ENCODE data around the gene CNTNAP4.

Gene CNTNAP4

DNA sequence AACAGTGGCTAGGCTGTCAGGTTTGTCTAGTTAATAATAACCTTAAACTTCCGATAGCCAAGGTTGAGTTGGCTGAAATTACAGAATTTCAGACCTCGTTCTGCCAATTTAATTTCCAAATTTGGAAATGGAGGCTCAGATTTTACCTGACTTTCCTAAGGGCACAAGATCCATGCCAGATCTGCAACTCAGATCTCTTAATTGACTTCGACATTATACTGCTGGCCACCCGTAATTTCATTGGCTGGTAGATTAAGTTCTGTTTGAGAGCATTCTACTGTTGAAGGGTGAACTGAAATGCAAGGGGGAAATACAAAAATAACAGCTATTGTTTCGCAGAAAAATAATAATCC is 210.8 kb downstream of the CNTNAP4 start:
- no peak for DNase-seq (ENCODE audit: low read depth in 2 of 2)

DNA sequence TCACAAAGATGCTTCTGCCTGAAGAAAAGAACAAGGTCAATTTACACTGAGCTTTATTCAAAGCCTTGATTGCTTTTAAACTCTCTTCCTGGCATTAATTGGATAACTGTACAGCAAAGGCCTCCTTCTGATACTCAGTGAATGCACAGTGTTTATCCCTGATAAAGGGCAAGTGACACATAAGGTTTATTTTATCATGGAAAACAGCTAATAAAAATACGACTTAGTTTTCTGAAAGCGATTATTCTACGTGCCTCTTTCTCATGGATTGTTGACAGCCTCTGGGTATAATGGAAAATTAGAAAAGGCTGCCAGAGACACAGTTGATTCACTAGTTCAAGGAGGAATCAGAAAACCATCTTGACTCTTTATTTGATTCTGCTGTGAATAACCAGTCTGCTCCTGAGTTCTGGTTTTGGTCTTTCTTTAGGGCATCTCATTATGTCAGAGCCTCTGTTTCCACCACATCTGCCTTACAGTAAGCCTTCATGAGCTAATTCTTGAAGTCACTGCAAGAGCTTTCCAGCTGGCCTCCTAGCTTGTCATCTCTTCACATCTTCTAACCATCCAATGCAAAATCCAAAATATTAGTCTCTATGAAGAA is 212.9 kb downstream of the CNTNAP4 start:
- no peak for DNase-seq (ENCODE audit: low read depth in 2 of 2)

DNA sequence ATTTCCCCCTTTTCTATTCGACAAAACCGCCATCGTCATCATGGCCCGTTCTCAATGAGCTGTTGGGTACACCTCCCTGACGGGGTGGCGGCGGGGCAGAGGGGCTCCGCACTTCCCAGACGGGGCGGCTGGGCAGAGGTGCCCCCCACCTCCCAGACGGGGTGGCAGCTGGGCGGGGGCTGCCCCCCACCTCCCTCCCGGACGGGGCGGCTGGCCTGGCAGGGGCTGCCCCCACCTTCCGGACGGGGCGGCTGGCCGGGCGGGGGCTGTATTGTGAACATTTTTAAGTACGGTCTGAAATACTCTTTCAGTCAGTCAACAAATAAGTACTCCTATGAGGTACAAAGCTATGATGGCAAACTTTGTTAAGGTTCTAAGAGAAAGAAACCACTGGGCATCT is 222.8 kb downstream of the CNTNAP4 start:
- no peak for DNase-seq (ENCODE audit: low read depth in 2 of 2)

DNA sequence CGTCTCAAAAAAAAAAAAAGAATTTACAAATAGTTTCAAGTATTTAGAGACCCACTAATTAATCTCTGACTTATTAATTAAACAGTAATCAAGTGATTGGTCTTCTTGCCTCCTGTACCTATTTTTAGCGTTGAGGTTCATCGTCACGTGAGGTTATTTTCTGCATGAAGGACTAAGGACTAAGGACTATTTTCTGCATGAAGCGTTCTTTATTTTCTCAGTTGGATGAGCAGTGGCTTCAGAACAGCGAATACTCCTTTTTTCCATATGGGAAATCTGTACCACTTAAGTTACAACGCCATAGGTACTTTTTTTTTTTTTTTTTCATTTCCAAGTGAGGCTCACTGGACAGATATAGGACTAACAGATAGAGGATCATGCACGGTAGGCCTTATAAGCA is 224.9 kb downstream of the CNTNAP4 start:
- DNase-seq (ENCODE audit: low read depth in 2 of 2), result no peak

DNA sequence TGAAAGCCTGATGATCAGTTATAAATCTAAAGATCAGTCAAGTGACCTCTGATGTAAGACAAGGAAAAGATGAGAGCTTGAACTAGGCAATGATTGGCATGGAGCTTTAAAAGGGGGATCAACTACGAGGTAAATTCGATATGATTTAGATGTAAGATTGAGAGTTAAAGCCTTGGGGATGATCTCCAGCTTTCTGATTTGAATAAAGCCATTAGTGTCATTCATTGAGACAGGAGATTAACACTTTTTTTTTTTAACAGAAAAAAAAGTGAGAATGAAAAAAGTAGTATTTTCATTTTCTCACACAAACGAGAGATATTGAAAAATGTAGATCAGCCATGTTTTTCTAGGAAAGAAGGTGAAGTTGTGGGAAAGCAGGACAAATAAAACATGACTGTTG is 225.4 kb downstream of the CNTNAP4 start:
- no peak for DNase-seq (ENCODE audit: low read depth in 2 of 2)

DNA sequence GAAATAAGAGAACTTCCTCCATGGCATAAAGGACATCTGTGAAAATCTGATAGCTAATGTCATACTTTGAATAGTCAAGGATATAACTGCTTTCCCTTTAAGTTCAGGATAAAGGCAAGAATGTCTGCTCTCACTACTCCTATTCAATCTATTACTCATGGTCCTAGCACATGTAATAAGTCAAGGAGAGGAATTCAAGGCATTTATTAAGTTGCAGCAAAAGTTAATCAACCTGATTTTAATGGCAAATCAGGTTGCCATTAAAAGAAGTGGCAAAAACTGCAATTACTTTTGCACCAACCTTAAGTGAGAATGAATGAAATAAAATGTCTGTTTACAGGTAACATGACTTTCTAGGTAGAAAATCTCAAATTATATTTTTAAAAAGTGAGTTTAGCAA is 225.9 kb downstream of the CNTNAP4 start:
- no peak for DNase-seq (ENCODE audit: low read depth in 2 of 2)

DNA sequence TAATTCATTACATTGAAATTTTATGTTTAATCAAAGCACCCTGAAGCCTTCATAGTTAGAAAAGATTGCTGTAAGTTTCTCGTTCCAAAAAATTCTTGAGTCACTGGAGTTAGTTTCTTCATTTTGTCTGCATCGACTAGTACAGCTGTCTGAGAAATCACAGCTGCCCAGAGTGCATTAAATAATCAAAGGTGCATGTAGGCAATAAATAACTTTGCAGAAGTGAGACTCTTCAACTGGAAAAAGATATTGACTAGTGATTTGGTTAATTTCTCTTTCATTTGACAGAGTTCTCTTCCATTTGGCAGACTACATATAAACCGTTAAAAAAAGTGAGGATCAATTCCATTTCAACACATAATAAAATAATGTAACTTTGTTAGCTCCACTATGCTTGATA is 234.0 kb downstream of the CNTNAP4 start:
- DNase-seq (ENCODE audit: low read depth in 2 of 2), result no peak

DNA sequence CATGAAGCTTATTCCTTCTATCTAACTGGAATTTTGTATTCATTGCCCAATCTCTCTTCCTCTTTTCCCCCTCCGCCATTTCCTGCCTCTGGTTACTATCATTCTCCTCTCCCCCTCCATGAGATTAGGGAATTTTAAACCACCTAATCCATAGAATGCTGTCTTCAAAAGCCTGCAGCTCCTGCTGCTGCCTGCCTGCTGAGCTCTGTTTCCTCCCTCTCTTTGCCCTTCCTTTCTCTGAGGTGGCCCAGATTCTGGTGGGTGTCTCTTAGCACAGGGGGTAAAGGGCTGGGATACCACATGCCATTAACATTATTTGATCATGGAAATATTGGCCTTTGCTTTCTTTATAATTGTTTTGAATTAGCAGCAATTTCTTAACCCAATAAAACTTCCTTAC is 241.6 kb downstream of the CNTNAP4 start:
- DNase-seq (ENCODE audit: low read depth in 2 of 2), result no peak

DNA sequence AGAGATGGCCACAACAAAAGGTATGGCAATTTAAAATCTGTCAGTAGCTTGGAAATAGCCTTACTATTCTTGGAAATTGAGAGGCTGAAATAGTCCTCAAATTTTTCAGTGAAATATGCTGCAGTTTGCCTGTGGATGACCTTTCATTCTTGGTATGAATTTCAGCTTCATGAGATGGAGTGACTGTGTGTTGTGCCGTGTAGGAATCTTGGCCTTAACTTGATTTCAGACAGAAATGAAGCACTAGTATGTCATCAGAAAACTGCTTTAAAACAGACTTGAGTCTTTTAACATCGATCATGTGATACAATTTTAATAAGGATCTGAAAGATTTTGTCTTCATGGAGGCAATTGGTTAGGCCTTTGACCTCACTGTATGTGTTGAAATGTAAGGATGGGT is 247.2 kb downstream of the CNTNAP4 start:
- DNase-seq (ENCODE audit: low read depth in 2 of 2), result no peak

DNA sequence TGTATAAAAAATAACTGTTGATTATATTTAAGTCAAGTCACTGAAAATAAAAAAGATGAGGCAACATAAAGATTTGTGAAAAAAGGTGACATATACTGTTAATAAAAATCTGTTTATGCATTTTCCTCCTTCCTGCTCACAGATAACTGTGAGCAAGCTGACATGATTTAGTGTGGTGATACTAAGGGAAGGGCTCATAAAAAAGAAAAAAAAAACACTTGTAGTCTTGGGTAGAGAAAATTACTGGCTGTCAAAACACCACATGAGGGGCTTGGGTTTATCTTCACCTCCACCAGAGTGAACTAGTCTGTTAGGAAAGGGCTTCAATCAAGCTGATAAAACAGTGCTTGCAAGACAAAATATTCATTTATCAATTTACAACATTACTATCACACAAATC is 247.6 kb downstream of the CNTNAP4 start:
- no peak for DNase-seq (ENCODE audit: low read depth in 2 of 2)

DNA sequence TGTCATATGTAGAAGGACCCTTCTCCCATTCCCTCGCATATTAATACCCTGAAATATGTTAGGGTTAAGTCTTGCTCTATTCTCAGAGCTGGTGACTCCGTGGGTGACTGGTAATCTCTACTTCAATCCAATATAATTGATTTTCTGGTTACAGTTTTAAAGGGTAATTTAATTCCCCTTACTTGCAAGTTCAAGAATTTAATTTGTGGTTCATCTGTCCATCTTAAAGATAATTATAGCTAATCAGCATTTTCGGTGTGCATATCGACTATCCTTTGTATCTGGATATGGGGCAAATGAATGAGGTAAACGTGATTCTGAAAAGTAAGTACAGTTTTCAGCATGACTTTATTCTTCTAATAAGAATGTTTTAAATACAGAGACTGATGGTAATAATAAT is 250.0 kb downstream of the CNTNAP4 start:
- no peak for DNase-seq (ENCODE audit: low read depth in 2 of 2)

DNA sequence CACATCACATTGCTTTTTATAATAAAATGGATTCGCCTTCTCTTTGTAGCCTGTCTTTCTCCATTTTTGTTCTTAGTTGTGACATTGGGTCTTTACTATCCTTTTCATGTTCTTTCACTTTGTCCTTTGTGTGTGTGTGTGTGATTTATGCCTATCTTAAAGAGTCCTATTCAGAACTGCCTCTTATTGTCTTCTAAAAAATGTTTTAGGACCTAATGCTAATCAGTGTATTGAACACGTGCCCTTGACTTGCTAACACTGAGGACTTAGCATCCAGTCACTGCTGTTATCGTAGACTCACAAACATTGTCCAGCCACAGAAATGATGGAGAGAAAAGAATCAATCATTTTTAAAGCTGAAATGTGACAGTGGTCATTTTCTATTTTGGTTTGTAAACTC is 251.9 kb downstream of the CNTNAP4 start:
- no peak for DNase-seq (ENCODE audit: low read depth in 2 of 2)

DNA sequence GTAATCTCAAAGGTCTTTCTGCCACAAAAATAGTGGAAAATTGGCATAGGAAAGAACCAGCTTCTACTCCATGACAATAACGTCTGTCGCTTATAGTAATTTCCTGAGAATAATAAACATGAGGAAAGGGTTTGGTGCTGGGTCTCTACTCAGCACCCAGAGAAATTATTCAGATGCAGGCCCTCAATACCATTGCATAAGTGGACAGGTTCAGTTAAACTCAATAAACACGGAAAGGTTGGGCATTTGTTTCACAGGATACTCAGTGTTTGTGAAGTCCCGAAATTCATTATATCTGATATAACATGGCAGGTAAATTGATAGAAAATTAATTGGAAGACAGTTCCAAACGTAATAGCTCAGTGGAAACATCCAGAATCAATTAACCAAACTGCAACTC is 254.0 kb downstream of the CNTNAP4 start:
- DNase-seq (ENCODE audit: low read depth in 2 of 2), result no peak

DNA sequence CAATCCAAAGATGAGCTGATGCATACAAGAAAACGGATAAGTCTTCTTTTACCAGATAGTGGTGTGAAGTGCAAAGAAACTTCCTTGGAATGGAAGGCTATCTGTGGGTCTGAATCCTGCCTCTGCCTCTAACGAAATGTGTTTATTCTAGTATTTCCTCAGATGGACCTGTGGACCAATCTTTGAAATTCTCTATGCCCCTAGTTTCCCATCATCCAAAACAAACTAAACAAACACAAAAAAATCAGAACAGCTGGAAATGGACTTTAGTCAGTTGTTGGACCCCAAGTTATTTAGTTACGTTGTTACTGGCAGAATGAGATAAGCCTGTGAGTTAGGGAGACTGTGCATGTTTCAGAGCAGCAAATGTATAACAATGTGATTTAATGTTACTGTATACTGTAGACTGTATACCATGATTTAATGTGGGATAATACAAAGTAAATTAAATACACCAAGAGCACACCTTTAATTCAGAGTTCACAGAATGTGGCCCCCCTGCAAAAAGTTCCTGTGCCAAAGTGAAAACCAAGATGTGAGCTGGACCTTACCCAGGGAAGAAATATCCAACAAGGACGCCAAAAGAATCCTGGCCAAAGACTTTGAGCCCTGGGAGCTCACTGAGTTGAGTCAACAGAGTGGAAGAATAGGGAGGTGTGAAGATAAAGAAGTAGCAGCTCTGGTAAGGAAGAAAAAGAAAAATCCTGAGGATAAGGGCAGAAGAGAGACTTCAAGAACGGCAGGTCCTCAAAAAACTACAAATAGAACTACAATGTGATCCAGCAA is 255.2 kb downstream of the CNTNAP4 start:
- no peak for DNase-seq (ENCODE audit: low read depth in 2 of 2)

DNA sequence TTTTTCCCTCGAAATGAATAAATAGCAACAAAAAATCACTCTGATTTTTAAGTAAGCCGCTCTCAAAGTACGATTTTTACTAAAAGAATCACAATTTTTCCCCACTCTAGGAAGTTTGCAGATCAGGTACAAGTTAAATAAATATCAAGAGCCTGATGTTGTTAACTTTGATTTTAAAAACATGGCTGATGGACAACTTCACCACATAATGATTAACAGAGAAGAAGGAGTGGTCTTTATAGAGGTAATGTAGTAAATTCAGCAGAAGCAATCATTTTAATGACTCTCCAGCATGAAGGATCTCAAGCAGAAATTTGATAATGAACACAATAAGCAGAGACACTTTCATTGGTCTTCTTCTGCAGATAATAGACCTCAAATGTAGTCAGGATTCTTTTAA is 262.4 kb downstream of the CNTNAP4 start:
- DNase-seq (ENCODE audit: low read depth in 2 of 2), result no peak

DNA sequence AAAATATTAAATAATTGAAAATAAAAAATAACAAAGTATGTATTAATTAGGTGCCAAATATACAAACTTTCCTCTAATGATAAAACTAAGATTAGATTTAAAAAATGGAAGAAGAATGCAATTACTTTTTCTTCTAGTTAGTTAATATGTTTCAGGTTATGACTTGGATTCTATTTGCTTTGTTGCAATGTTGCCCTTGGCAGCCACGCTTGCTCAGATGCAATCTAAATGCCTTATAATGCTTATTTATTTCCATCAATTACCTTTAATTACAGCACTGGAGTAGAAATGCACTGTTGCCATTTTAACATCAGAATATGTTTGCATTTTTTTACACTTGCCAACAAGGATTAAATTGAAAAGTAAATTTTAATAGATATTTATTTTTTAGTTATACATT is 263.9 kb downstream of the CNTNAP4 start:
- no peak for DNase-seq (ENCODE audit: low read depth in 2 of 2)

DNA sequence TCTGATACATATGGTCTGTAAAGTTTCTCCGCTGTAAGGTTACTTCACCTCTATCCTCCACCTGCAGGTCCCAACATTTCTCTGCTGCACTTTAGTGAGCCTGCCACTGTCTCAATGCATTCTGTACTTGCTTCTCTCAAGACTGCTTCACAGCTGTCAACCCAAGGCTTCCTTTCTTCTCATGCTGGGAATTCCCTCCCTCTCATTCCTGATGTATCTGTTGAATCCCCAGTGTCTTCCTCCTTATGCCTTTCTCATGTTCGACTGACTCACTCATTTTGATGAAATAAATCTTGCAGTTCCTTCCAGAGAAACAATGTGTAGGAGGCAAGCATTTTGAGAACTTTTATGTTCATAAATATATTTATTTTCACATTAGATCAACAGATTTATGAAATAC is 288.3 kb downstream of the CNTNAP4 start:
- no peak for DNase-seq (ENCODE audit: low read depth in 2 of 2)

DNA sequence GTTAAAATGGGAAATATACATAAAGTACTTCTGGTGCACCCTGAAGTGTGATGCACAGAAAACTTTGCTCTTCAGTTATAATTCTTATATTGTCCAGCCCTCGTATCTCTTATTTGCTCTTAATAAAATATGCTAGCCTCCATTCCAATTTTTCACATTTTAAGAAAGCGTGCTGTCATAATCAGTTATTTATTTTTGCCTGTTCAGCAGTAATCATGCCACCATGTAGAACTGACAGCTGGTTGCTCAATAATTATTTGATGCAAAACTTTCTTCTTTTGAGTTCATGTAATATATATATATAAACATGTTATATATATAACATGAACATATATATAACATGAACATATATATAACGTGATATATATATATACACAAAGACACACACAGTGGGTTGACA is 294.6 kb downstream of the CNTNAP4 start:
- no peak for DNase-seq (ENCODE audit: low read depth in 2 of 2)

DNA sequence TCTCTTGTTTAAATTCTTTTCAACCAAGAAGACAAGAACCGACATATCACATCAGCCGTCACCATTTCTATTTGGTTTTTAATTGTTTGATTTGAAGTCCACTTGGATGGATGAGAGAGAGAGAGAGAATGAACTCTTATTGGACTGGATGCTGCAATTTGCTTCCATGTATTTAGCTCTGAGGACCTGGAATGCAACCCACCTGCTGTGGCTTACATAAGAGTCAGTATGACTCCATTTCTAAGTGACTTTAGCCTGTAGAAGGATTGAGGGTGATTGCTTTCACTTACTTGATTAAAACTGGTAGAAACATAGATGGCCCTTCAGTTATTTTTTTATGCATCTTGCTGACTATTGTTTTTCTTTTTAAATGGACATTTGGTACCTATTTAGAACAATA is 296.1 kb downstream of the CNTNAP4 start:
- no peak for DNase-seq (ENCODE audit: low read depth in 2 of 2)

DNA sequence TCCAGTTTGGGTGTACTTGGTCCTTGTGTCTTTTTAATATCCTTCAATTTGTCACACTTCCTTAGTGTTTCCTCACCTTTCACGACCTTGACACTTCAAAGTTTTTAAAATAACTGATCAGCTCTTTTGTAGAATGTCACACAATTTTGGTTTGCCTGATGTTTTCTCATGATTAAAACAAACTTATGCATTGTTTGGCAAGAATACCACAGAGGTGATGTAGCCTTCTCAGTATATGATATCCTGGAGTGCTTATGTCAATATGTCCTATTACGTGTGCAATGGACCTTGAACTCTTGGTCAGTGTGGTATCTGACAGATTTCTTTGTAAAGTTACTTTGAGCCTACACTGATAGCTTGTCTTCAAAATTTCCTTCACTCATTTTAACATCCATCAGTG is 297.4 kb downstream of the CNTNAP4 start:
- DNase-seq (ENCODE audit: low read depth in 2 of 2), result no peak

DNA sequence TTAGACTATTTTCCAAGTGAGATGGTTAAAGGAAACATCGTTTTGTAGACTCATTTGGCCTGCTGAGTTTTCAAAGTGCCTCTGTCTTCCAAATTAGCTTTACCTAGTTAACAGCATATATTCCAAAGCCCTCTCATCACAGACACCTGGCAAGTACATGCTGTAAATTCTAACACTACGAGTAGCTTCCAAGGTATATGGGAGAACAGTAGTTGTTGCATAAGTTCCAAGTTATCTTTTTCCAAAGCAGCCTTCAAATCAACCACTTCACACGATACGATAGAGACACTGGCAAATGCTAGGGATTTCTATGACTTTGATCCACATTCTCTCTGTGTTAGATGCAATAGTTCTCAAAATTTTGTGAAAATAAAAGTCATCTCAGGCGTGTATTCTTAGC is 299.3 kb downstream of the CNTNAP4 start:
- DNase-seq (ENCODE audit: low read depth in 2 of 2), result no peak

DNA sequence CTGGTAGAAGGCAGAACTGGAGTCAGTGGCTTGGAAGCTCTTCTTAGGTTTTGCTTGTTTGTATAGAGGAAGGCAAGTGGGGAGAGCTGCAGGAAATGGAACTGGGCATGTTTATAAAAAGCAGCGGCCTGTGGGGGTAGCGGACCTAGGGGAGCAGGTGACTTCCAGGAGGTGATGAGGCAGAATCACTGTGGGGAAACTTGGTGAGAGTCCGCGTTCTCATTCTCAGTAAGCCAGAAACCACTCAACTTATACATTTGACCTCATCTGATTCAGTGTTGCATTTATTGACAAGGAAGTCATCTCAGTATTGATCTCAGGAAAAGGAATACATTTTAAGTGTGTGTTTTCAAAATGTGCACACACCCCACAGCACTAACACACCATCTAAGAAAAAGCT is 299.8 kb downstream of the CNTNAP4 start:
- DNase-seq (ENCODE audit: low read depth in 2 of 2), result no peak

DNA sequence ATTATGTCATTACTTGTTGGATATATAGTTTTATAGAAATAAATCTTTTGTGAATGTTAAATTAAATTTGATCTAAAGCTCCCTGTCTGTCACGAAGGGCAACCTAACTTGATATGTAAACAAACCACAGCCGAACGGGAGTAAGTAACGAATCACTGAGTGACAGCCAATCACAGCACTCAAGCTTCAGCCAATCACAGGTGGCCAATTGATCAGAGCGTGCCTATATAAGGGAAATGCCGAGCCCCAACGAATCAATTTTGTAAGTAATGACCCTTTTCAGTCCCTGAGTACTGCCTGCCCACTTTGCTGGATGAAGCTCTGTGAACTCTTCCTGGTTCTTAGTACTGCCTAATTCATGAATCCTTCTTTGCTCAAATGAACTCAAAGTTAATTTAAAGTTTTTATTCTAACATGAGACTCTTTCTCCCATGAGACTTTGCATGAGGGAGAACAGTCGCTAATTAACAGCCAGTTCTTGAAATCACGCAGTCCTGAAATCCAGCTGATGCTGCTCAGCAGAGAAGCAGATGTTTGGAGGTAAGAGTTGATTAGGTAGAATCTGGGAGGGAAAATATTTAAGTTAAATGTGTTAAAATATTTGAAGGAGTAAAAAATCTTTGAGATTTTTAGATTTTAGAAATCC is 302.2 kb downstream of the CNTNAP4 start:
- no peak for DNase-seq (ENCODE audit: low read depth in 2 of 2)

Measured in stimulated activated CD8-positive, alpha-beta memory T cell treated with anti-CD3 and anti-CD28 coated beads, Interleukin-15, amount 100 ng/mL, for 4 hours (primary cell).